OCI-LY7 (cell line): ENCODE data around the gene TOX4. TPM values are rescaled to one million over a fixed set of nuclear protein-coding genes. Genes with fewer than 3 reads are reported as not detected.

Source experiments
- BruUV-seq: library from RNA; stranded (reverse); fragments of 400-500 nt; replicated peaks from 2 replicates; lab custom pipeline; 2021; lab: Mats Ljungman, UMichigan
- CTCF ChIA-PET: fragments of 300-600 bp; sonication (Branson Sonifier 250); formaldehyde crosslinking; loops from one replicate; lab custom pipeline; 2022; ENCODE audit warnings: antibody characterized with exemption; ENCODE audit not compliant: unreplicated experiment; lab: Charles Lee
- POLR2A ChIA-PET: fragments of 300-600 bp; sonication (Branson Sonifier 250); formaldehyde crosslinking; loops from one replicate; lab custom pipeline; 2022; ENCODE audit warnings: antibody characterized with exemption; lab: Charles Lee
- DNase-seq: peaks from one replicate; pipeline ENCODE4 v3.0.0-alpha.2; 2015; ENCODE audit warnings: low spot score
- H2AFZ ChIP-seq: fragments of 200-600 bp; sonication (generic), shearing (Covaris generic); 2 replicates; pipeline ENCODE4 v1.6.1; 2014; ENCODE audit warnings: mild to moderate bottlenecking, antibody characterized with exemption, low read length, moderate library complexity
- H3K27ac ChIP-seq: fragments of 200-600 bp; sonication (generic); 2 replicates; pipeline ENCODE4 v1.5.1; 2014; ENCODE audit warnings: mixed run types, low read depth, mild to moderate bottlenecking, moderate library complexity, low read length, inconsistent platforms; ENCODE audit not compliant: poor library complexity, severe bottlenecking
- H3K36me3 ChIP-seq: fragments of 200-600 bp; sonication (generic); 2 replicates; pipeline ENCODE4 v1.6.1; 2014; ENCODE audit warnings: mild to moderate bottlenecking, antibody characterized with exemption, low read length, moderate library complexity, mixed read lengths; ENCODE audit not compliant: insufficient read depth
- H3K4me1 ChIP-seq: fragments of 200-600 bp; sonication (generic); 2 replicates; pipeline ENCODE4 v1.5.1; 2014; ENCODE audit warnings: mild to moderate bottlenecking, low read length; ENCODE audit not compliant: insufficient read depth, poor library complexity, severe bottlenecking
- H3K4me2 ChIP-seq: fragments of 200-600 bp; sonication (generic); 2 replicates; pipeline ENCODE4 v1.6.1; 2014; ENCODE audit warnings: mild to moderate bottlenecking, low read length
- H3K4me3 ChIP-seq: fragments of 200-600 bp; sonication (generic); 2 replicates; pipeline ENCODE4 v1.5.1; 2014; ENCODE audit warnings: mild to moderate bottlenecking, low read depth, low read length; ENCODE audit not compliant: poor library complexity, severe bottlenecking
- H3K79me2 ChIP-seq: fragments of 200-600 bp; sonication (generic); 2 replicates; pipeline ENCODE4 v1.6.1; 2016; ENCODE audit warnings: low read depth, mild to moderate bottlenecking, low read length, moderate library complexity, mixed read lengths; ENCODE audit not compliant: insufficient read depth
- H3K9me2 ChIP-seq: fragments of 200-600 bp; sonication (generic); 2 replicates; pipeline ENCODE4 v1.6.1; 2016; ENCODE audit warnings: mild to moderate bottlenecking, low read length, mixed read lengths; ENCODE audit not compliant: insufficient read depth
- H3K9me3 ChIP-seq: fragments of 200-600 bp; sonication (generic); 2 replicates; pipeline ENCODE4 v1.6.1; 2014; ENCODE audit warnings: mild to moderate bottlenecking, mixed run types, low read length, mixed read lengths
- H4K20me1 ChIP-seq: fragments of 200-600 bp; sonication (generic); 2 replicates; pipeline ENCODE4 v1.6.1; 2014; ENCODE audit warnings: mild to moderate bottlenecking, antibody characterized with exemption, low read length, moderate library complexity, mixed read lengths; ENCODE audit not compliant: insufficient read depth
- CTCF ChIP-seq: fragments of 200-600 bp; sonication (generic); conservative IDR thresholded peaks from 2 replicates; pipeline ENCODE4 v1.5.1; 2014; ENCODE audit warnings: mild to moderate bottlenecking, antibody characterized with exemption, low read length, moderate library complexity, mixed read lengths
- EZH2phosphoT487 ChIP-seq: fragments of 200-600 bp; sonication (generic); IDR thresholded peaks from 2 replicates; pipeline ENCODE4 v1.6.1; 2018; ENCODE audit warnings: low read depth, borderline replicate concordance, mild to moderate bottlenecking, mixed run types, antibody characterized with exemption, low read length, moderate library complexity, mixed read lengths
- intact Hi-C: fragments of 100-400 bp; cut with micrococcal nuclease; formaldehyde crosslinking; loops from one replicate; pipeline ENCODE4 v1.10.0; 2022; ENCODE audit not compliant: unreplicated experiment
- total RNA-seq, 2 experiments: library from RNA; depleted of rRNA in 1 of 2; stranded (reverse); fragments of >200 nt in 1 of 2; shearing (Covaris generic) in 1 of 2; gene quantifications; 2 replicates each; pipeline ENCODE4 v1.2.3, GENCODE V29; 2014 to 2022

TOX4 gene
- total RNA-seq, 2 experiments from 2014 or later, result 26.1 to 65.4 TPM

GRCh38 chr14:21455912-21456667 is 20.9 kb upstream of the TOX4 start, which contains the start of gene CHD8:
CHD8 (minus strand) TSS chr14:21456123; CDS start chr14:21431643, 24,480 bp downstream.
- TF ChIP-seq EZH2phosphoT487 (no peak), CTCF (peak; percentile 87)
- H3K4me1 ChIP-seq, result peaks cover 18% of the 10 kb centered on the region
- peak within 1 kb of the TSS; percentile 73 for H3K27ac ChIP-seq
- H3K4me2 ChIP-seq, result peak within 1 kb of the TSS; percentile 88
- POLR2A ChIA-PET, result interaction anchor here (0.6 to 4.1 kb wide), 17 partner anchors 9 to 1848 kb away, joined by 3 to 35 read pairs (median 4); partner anchors contain the start of genes RAB2B, SALL2 and TOX4
- peak; percentile 100 for DNase-seq
- no peaks in the 10 kb centered on the region for H3K9me3 ChIP-seq
- peaks cover 12% of the 10 kb centered on the region; the same call in 1 of the 2 replicates for H4K20me1 ChIP-seq
- H3K79me2 ChIP-seq, result peaks cover 46% of the 10 kb centered on the region
- H3K9me2 ChIP-seq, result no peaks in the 10 kb centered on the region
- intact Hi-C loops, result loop anchor here (1.0 to 2.0 kb wide), 5 partner anchors 19 to 101 kb away; partner anchors contain the start of genes SUPT16H and TOX4
- H2AFZ ChIP-seq, result peak within 1 kb of the TSS; percentile 94
- H3K4me3 ChIP-seq, result peak within 1 kb of the TSS; percentile 91
- H3K36me3 ChIP-seq, result peaks cover 42% of the 10 kb centered on the region
- BruUV-seq, result no TSS peak
- CTCF ChIA-PET, result interaction anchor here (0.6 to 1.7 kb wide), 6 partner anchors 12 to 353 kb away, joined by 3 to 5 read pairs (median 4); no protein-coding TSS in a partner anchor

GRCh38 chr14:21467616-21468015 is 9.4 kb upstream of the TOX4 start:
- TF ChIP-seq EZH2phosphoT487 (no peak), CTCF (no peak)
- POLR2A ChIA-PET, result no interaction called here
- Histone ChIP-seq H3K9me2 (no peaks in the 10 kb centered on the region), H3K4me1 (no peaks in the 10 kb centered on the region), H3K4me2 (no peak overlapping the region), H3K9me3 (no peaks in the 10 kb centered on the region), H3K27ac (no peak overlapping the region), H2AFZ (no peak overlapping the region), H3K79me2 (no peaks in the 10 kb centered on the region), H3K4me3 (no peak overlapping the region), H3K36me3 (peaks cover 48% of the 10 kb centered on the region), H4K20me1 (no peaks in the 10 kb centered on the region)
- intact Hi-C loops, result no loop called here
- DNase-seq, result no peak
- BruUV-seq, result no TSS peak
- CTCF ChIA-PET, result no interaction called here
